ENCODE data around the gene AHCYL1. TPM values are rescaled to one million over a fixed set of nuclear protein-coding genes. Genes with fewer than 3 reads are reported as not detected.
"Not testable (repeated sequence)": the region's sequence is repeated elsewhere in the genome, so short reads cannot be mapped to it uniquely, and the experiment has no call there.

The AHCYL1 gene
- total RNA-seq, 2 experiments from 2014 or later: 63.0 to 67.1 TPM

GRCh38 chr1:110018396-110018795 lies 33.8 kb downstream of the AHCYL1 start:
- CTCF ChIA-PET: interaction anchor here (1.2 to 1.6 kb wide), 4 partner anchors 9 to 34 kb away, joined by 3 to 5 read pairs (median 4); partner anchors contain the start of genes AHCYL1 and STRIP1
- POLR2A ChIA-PET: interaction anchor here (0.7 kb wide), 1 partner anchor 594 kb away, joined by 8 read pairs; no protein-coding TSS in a partner anchor

GRCh38 chr1:110019770-110020169 lies 35.2 kb downstream of the AHCYL1 start:
- ChIA-PET CTCF (interaction anchor here (1.6 to 1.7 kb wide), 2 partner anchors 10 to 15 kb away, joined by 3 to 5 read pairs; partner anchors contain the start of gene STRIP1), POLR2A (no interaction called here)

- ChIA-PET CTCF (interaction anchor here (1.0 to 1.7 kb wide), 2 partner anchors 8 to 37 kb away, joined by 3 to 5 read pairs; partner anchors contain the start of gene AHCYL1), POLR2A (no interaction called here)
These were observed 36.7 kb downstream of the AHCYL1 start for GRCh38 chr1:110021285-110021684.

- ChIA-PET POLR2A (no interaction called here), CTCF (interaction anchor here (2.3 kb wide), 1 partner anchor 81 kb away, joined by 6 read pairs; no protein-coding TSS in a partner anchor)
These were observed 40.0 kb downstream of the AHCYL1 start for GRCh38 chr1:110024613-110025012.

- CTCF ChIA-PET: interaction anchor here (0.7 to 3.1 kb wide), 7 partner anchors 10 to 510 kb away, joined by 3 to 13 read pairs (median 5); partner anchors contain the start of gene AHCYL1
- POLR2A ChIA-PET: not testable (repeated sequence)
These were observed 46.1 kb downstream of the AHCYL1 start for GRCh38 chr1:110030687-110031086.

GRCh38 chr1:110032327-110032726 lies 47.8 kb downstream of the AHCYL1 start:
- POLR2A ChIA-PET: no interaction called here
- CTCF ChIA-PET: no interaction called here

- POLR2A ChIA-PET: no interaction called here
- CTCF ChIA-PET: no interaction called here
These were observed 48.9 kb downstream of the AHCYL1 start for GRCh38 chr1:110033421-110033820.

GRCh38 chr1:110034040-110034450 lies 49.5 kb downstream of the AHCYL1 start:
- ChIA-PET CTCF (interaction anchor here (0.9 to 2.5 kb wide), 5 partner anchors 8 to 244 kb away, joined by 3 to 14 read pairs (median 3); no protein-coding TSS in a partner anchor), POLR2A (interaction anchor here (0.8 to 2.0 kb wide), 4 partner anchors 26 to 930 kb away, joined by 3 to 9 read pairs (median 4); partner anchors contain the start of genes LRIF1 and RBM15)

- POLR2A ChIA-PET: interaction anchor here (0.6 to 2.0 kb wide), 7 partner anchors 16 to 929 kb away, joined by 3 to 9 read pairs (median 3); partner anchors contain the start of genes AHCYL1, LRIF1 and RBM15
- CTCF ChIA-PET: interaction anchor here (0.7 to 2.5 kb wide), 8 partner anchors 9 to 244 kb away, joined by 3 to 14 read pairs (median 4); partner anchors contain the start of gene AHCYL1
These were observed 50.1 kb downstream of the AHCYL1 start, which contains the start of gene STRIP1 for GRCh38 chr1:110034451-110035235. TSS of gene STRIP1 (plus strand) at chr1:110034624. CDS start at chr1:110034638, 14 bp downstream.

- ChIA-PET POLR2A (interaction anchor here (0.6 to 2.0 kb wide), 5 partner anchors 15 to 303 kb away, joined by 3 to 9 read pairs (median 3); partner anchors contain the start of genes AHCYL1 and RBM15), CTCF (interaction anchor here (0.7 to 2.5 kb wide), 8 partner anchors 16 to 258 kb away, joined by 3 to 14 read pairs (median 4); partner anchors contain the start of gene AHCYL1)
These were observed 50.7 kb downstream of the AHCYL1 start for GRCh38 chr1:110035236-110035752.

- CTCF ChIA-PET: interaction anchor here (1.0 to 1.5 kb wide), 3 partner anchors 9 to 50 kb away, joined by 3 to 6 read pairs (median 4); no protein-coding TSS in a partner anchor
- POLR2A ChIA-PET: no interaction called here
These were observed 53.7 kb downstream of the AHCYL1 start for GRCh38 chr1:110038271-110038670.

GRCh38 chr1:110039641-110040040 lies 55.1 kb downstream of the AHCYL1 start:
- ChIA-PET CTCF (interaction anchor here (1.2 to 1.4 kb wide), 2 partner anchors 15 to 20 kb away, joined by 4 to 6 read pairs; no protein-coding TSS in a partner anchor), POLR2A (no interaction called here)

- CTCF ChIA-PET: interaction anchor here (1.1 kb wide), 2 partner anchors 13 to 20 kb away, joined by 4 to 5 read pairs; no protein-coding TSS in a partner anchor
- POLR2A ChIA-PET: no interaction called here
These were observed 56.0 kb downstream of the AHCYL1 start for GRCh38 chr1:110040548-110040947.

GRCh38 chr1:110043016-110043415 lies 58.5 kb downstream of the AHCYL1 start:
- ChIA-PET CTCF (interaction anchor here (0.7 to 1.3 kb wide), 2 partner anchors 45 to 387 kb away, joined by 3 to 4 read pairs; no protein-coding TSS in a partner anchor), POLR2A (no interaction called here)

GRCh38 chr1:110047463-110047862 lies 62.9 kb downstream of the AHCYL1 start:
- POLR2A ChIA-PET: no interaction called here

GRCh38 chr1:110048240-110048639 lies 63.7 kb downstream of the AHCYL1 start:
- ChIA-PET CTCF (interaction anchor here (0.7 to 1.9 kb wide), 2 partner anchors 11 to 68 kb away, joined by 3 to 4 read pairs; no protein-coding TSS in a partner anchor), POLR2A (no interaction called here)

More at GRCh38 chr1:110047463-110047862, 62.9 kb downstream of the AHCYL1 start:
- CTCF ChIA-PET: interaction anchor here (0.7 to 1.9 kb wide), 3 partner anchors 10 to 69 kb away, joined by 3 to 6 read pairs (median 4); no protein-coding TSS in a partner anchor

- ChIA-PET CTCF (interaction anchor here (0.7 to 2.5 kb wide), 4 partner anchors 10 to 411 kb away, joined by 3 to 10 read pairs (median 3); no protein-coding TSS in a partner anchor), POLR2A (no interaction called here)
These were observed 64.5 kb downstream of the AHCYL1 start for GRCh38 chr1:110048923-110049601.

GRCh38 chr1:110049801-110050601 lies 65.4 kb downstream of the AHCYL1 start:
- ChIA-PET CTCF (interaction anchor here (0.7 to 2.5 kb wide), 6 partner anchors 9 to 410 kb away, joined by 3 to 10 read pairs (median 4); no protein-coding TSS in a partner anchor), POLR2A (interaction anchor here (1.2 kb wide), 1 partner anchor 15 kb away, joined by 3 read pairs; no protein-coding TSS in a partner anchor)

Data from activated CD8-positive, alpha-beta memory T cell treated with anti-CD3 and anti-CD28 coated beads for 36 hours (primary cell).